Measurements from ENCODE around the gene NTRK2. TPM values are rescaled to one million over a fixed set of nuclear protein-coding genes. Genes with fewer than 3 reads are reported as not detected.

Gene NTRK2
- total and polyA plus RNA-seq, 4 donors, result 0.26 to 1.4 (median 0.56) TPM

DNA sequence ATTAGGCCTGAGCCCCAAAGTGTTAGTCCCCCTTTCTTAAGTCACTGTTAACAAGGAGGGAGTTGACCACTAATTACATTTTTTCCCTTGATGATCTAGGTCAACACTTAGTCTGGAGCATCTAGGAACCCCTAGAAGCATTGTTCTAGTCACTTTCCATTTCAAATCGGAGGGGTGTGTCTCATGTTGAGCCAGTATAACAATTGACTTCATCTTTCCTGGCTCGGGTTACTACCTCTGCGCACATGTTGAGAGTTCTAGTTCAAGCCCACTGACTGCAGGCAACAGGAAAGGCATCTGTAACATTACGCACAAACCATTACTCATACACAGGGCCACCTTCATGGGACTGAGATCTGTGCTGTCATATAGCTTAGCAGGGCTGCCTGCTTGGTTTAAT, 164.9 kb downstream of the NTRK2 start (continued):
- TF ChIP-seq, protein P1, sequence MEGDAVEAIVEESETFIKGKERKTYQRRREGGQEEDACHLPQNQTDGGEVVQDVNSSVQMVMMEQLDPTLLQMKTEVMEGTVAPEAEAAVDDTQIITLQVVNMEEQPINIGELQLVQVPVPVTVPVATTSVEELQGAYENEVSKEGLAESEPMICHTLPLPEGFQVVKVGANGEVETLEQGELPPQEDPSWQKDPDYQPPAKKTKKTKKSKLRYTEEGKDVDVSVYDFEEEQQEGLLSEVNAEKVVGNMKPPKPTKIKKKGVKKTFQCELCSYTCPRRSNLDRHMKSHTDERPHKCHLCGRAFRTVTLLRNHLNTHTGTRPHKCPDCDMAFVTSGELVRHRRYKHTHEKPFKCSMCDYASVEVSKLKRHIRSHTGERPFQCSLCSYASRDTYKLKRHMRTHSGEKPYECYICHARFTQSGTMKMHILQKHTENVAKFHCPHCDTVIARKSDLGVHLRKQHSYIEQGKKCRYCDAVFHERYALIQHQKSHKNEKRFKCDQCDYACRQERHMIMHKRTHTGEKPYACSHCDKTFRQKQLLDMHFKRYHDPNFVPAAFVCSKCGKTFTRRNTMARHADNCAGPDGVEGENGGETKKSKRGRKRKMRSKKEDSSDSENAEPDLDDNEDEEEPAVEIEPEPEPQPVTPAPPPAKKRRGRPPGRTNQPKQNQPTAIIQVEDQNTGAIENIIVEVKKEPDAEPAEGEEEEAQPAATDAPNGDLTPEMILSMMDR (IDR thresholded peaks at IDR 0.05; ENCODE audit: low read depth, low read length, missing input control), result no peak

DNA sequence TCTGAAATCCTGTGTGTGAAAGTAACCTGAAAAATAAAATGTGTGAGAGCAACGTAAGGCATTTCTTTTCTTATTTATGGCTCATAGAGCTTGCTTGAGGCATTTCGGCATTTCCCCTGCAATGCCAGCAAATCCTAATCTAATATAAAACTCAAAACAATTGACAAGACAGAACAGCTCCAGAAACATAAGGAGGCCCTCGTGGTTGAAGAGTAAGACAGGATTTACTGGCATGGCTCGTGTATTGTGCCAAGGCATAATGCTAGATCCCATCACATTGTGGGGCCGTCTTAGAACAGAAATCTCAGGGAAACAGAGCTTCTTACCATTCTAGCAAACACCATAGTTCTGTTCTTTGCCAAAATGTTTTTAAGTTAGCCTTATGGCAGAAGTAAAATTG, 166.2 kb downstream of the NTRK2 start:
- WGBS, result 64% methylated on average over 5 of the region's 5 CpGs
- H3K9ac ChIP-seq (ENCODE audit: low read depth in 1 of 2, low read length in 2 of 2), result no peak overlapping the region

More for the DNA sequence above, 166.2 kb downstream of the NTRK2 start:
- Histone ChIP-seq H3K4me3 (ENCODE audit: low read depth in 1 of 3, low read length in 3 of 3) (no peak overlapping the region), H3K4me1 (ENCODE audit: control insufficient read depth in 4 of 4, insufficient read depth in 4 of 4, low read length in 3 of 4) (no peaks in the 10 kb centered on the region), H3K36me3 (ENCODE audit: control insufficient read depth in 4 of 4, insufficient read depth in 3 of 4, low read depth in 1 of 4, low read length in 3 of 4) (no peaks in the 10 kb centered on the region), H3K9me3 (ENCODE audit: control insufficient read depth in 4 of 4, low read length in 3 of 4) (no peaks in the 10 kb centered on the region), H3K27ac (ENCODE audit: low read depth in 1 of 2, low read length in 2 of 2) (no peak overlapping the region), H3K27me3 (ENCODE audit: control insufficient read depth in 4 of 4, insufficient read depth in 4 of 4, low read length in 3 of 4) (peaks cover 0 to 5% (median under 1%) of the 10 kb centered on the region in 4 donors)
- TF ChIP-seq GABPA (IDR thresholded peaks at IDR 0.05 in 1 of 2, conservative IDR thresholded peaks at IDR 0.05 in 1 of 2) (no peak), SP1 (IDR thresholded peaks at IDR 0.05) (no peak), NR2F2 (IDR thresholded peaks at IDR 0.05) (no peak), RXRA (IDR thresholded peaks at IDR 0.05) (no peak), HNF4G (IDR thresholded peaks at IDR 0.05) (no peak), FOXA1 (IDR thresholded peaks at IDR 0.05) (no peak), RAD21 (IDR thresholded peaks at IDR 0.05) (no peak), EGR1 (IDR thresholded peaks at IDR 0.05; ENCODE audit: low read depth in 2 of 2) (no peak), JUND (IDR thresholded peaks at IDR 0.05) (no peak), TAF1 (conservative IDR thresholded peaks at IDR 0.05) (no peak), YY1 (IDR thresholded peaks at IDR 0.05) (no peak)
- TF ChIP-seq, protein P1 (IDR thresholded peaks at IDR 0.05; ENCODE audit: low read depth, low read length, missing input control), result no peak
- TF ChIP-seq, protein P2, sequence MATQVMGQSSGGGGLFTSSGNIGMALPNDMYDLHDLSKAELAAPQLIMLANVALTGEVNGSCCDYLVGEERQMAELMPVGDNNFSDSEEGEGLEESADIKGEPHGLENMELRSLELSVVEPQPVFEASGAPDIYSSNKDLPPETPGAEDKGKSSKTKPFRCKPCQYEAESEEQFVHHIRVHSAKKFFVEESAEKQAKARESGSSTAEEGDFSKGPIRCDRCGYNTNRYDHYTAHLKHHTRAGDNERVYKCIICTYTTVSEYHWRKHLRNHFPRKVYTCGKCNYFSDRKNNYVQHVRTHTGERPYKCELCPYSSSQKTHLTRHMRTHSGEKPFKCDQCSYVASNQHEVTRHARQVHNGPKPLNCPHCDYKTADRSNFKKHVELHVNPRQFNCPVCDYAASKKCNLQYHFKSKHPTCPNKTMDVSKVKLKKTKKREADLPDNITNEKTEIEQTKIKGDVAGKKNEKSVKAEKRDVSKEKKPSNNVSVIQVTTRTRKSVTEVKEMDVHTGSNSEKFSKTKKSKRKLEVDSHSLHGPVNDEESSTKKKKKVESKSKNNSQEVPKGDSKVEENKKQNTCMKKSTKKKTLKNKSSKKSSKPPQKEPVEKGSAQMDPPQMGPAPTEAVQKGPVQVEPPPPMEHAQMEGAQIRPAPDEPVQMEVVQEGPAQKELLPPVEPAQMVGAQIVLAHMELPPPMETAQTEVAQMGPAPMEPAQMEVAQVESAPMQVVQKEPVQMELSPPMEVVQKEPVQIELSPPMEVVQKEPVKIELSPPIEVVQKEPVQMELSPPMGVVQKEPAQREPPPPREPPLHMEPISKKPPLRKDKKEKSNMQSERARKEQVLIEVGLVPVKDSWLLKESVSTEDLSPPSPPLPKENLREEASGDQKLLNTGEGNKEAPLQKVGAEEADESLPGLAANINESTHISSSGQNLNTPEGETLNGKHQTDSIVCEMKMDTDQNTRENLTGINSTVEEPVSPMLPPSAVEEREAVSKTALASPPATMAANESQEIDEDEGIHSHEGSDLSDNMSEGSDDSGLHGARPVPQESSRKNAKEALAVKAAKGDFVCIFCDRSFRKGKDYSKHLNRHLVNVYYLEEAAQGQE (IDR thresholded peaks at IDR 0.05), result no peak
- TF ChIP-seq, protein P3, sequence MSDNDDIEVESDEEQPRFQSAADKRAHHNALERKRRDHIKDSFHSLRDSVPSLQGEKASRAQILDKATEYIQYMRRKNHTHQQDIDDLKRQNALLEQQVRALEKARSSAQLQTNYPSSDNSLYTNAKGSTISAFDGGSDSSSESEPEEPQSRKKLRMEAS (IDR thresholded peaks at IDR 0.05), result no peak
- TF ChIP-seq, protein P4, sequence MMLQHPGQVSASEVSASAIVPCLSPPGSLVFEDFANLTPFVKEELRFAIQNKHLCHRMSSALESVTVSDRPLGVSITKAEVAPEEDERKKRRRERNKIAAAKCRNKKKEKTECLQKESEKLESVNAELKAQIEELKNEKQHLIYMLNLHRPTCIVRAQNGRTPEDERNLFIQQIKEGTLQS (IDR thresholded peaks at IDR 0.05), result no peak
- TF ChIP-seq, protein P5, sequence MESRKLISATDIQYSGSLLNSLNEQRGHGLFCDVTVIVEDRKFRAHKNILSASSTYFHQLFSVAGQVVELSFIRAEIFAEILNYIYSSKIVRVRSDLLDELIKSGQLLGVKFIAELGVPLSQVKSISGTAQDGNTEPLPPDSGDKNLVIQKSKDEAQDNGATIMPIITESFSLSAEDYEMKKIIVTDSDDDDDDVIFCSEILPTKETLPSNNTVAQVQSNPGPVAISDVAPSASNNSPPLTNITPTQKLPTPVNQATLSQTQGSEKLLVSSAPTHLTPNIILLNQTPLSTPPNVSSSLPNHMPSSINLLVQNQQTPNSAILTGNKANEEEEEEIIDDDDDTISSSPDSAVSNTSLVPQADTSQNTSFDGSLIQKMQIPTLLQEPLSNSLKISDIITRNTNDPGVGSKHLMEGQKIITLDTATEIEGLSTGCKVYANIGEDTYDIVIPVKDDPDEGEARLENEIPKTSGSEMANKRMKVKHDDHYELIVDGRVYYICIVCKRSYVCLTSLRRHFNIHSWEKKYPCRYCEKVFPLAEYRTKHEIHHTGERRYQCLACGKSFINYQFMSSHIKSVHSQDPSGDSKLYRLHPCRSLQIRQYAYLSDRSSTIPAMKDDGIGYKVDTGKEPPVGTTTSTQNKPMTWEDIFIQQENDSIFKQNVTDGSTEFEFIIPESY (IDR thresholded peaks at IDR 0.05), result no peak
- DNase-seq (ENCODE audit: low spot score), result no peak
